T-helper 17 cell (primary cell): Measurements from ENCODE around the gene BICC1. TPM values are rescaled to one million over a fixed set of nuclear protein-coding genes. Genes with fewer than 3 reads are reported as not detected.
"Not testable (repeated sequence)": the region's sequence is repeated elsewhere in the genome, so short reads cannot be mapped to it uniquely, and the experiment has no call there.

Experiments used
- ATAC-seq: fragments of 150-1000 bp; cut with Tn5 transposase; 2 replicates; pipeline ENCODE4 v1.10.0; 2021; ENCODE audit warnings: mild to moderate bottlenecking, moderate library complexity
- DNase-seq, 3 donors: peaks; one replicate each; pipeline versions ENCODE4 v3.0.0 to v3.0.0-alpha.2; 2020 to 2021
- H3K9me3 ChIP-seq: one replicate; pipeline ENCODE4 v1.7.0; 2013; ENCODE audit warnings: low read length, mild to moderate bottlenecking; ENCODE audit not compliant: control insufficient read depth, poor library complexity, severe bottlenecking
- H3K27ac Mint-ChIP-seq: one replicate; pipeline ENCODE4 v1.8.0; 2022; ENCODE audit warnings: mild to moderate bottlenecking, moderate library complexity, mixed read lengths
- H3K27me3 Mint-ChIP-seq: one replicate; pipeline ENCODE4 v1.8.0; 2022; ENCODE audit warnings: mixed read lengths
- H3K36me3 Mint-ChIP-seq: one replicate; pipeline ENCODE4 v1.8.0; 2022; ENCODE audit warnings: low read depth, mixed read lengths
- H3K4me1 Mint-ChIP-seq: one replicate; pipeline ENCODE4 v1.8.0; 2022; ENCODE audit warnings: mild to moderate bottlenecking, mixed read lengths
- H3K4me3 Mint-ChIP-seq: one replicate; pipeline ENCODE4 v1.8.0; 2022; ENCODE audit warnings: mild to moderate bottlenecking, moderate library complexity, mixed read lengths
- total RNA-seq, 4 donors: library from RNA in 2 of 4; stranded (reverse) in 2 of 4; gene quantifications; one replicate each; pipeline ENCODE4 v1.2.3 and lab custom pipeline; 2022 to 2026

BICC1 gene
- total RNA-seq, 2 donors from 2014 or later: not detected

DNA sequence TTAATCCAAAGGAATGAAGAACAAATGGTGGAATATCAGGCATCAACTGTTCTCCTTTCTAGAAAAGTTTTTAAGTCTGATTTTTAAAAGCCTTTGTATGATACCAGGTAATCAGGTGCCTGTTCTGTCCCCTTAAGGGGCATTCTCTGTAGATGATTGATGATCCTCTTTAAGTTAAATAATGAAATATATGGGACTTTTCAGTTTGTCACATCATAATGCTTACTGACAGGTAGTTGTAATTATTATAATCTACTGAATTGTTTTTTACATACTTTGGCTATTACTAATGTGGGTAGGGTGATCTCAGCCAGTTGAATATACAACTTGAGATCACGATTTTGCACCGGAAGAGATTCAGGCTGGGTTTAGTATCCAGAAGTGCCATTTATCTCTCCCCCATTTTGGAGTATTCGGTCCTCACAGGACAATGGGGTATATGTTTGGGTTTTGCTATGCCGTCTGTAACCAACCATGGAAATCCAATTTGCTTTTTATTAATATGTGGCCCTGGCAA, 330.2 kb downstream of the BICC1 start:
- H3K36me3 Mint-ChIP-seq: no peaks in the 10 kb centered on the region
- ATAC-seq (no peak), DNase-seq (no peak)
- peaks cover 22% of the 10 kb centered on the region for H3K27me3 Mint-ChIP-seq
- no peak overlapping the region for H3K4me3 Mint-ChIP-seq
- no peak overlapping the region for H3K27ac Mint-ChIP-seq
- H3K4me1 Mint-ChIP-seq: no peaks in the 10 kb centered on the region
- no peaks in the 10 kb centered on the region for H3K9me3 ChIP-seq

DNA sequence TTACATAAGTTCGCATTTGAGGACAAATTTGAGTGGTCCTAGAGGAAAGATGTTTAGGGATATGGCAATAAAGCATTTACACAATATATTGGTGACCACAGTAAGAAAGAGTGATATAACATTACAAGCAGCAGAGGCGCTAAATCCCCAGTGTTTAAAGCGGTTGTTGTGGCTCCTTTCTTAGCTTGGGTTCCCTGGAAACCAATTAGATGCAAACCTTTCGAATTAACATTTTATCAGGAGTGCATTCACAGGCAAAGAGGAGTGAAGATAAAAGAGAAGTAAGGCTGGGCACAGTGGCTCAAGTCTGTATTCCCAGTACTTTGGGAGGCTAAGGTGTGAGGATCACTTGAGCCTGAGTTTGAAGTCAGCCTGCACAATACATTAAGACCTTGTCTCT, 331.1 kb downstream of the BICC1 start:
- peaks cover 22% of the 10 kb centered on the region for H3K27me3 Mint-ChIP-seq
- no peaks in the 10 kb centered on the region for H3K36me3 Mint-ChIP-seq
- ATAC-seq: no peak
- H3K4me1 Mint-ChIP-seq: no peaks in the 10 kb centered on the region
- H3K27ac Mint-ChIP-seq: no peak overlapping the region
- DNase-seq: no peak
- H3K4me3 Mint-ChIP-seq: no peak overlapping the region
- H3K9me3 ChIP-seq: no peaks in the 10 kb centered on the region

DNA sequence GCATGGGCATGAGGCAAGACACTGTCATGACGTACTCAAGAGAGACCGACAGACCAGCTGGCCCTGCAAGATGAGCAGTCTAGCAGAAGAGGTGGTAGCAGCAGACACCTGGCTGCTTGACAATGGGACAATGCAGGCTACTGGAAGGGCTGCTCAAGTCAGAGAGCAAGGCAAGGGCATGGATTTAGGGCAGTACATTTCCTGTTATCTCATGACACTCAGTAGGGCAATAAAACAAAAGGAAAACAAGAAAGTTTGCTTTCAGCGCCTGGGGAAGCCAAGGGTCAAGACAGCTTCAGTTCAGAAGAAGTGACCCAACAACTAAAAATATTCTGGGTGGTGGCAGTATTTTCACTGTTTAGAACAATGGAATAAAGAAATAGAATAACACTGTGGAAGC, 332.0 kb downstream of the BICC1 start:
- ATAC-seq: no peak
- no peak overlapping the region for H3K27ac Mint-ChIP-seq
- H3K4me1 Mint-ChIP-seq: no peaks in the 10 kb centered on the region
- H3K27me3 Mint-ChIP-seq: peaks cover 22% of the 10 kb centered on the region
- no peaks in the 10 kb centered on the region for H3K9me3 ChIP-seq
- H3K4me3 Mint-ChIP-seq: no peak overlapping the region
- H3K36me3 Mint-ChIP-seq: no peaks in the 10 kb centered on the region
- DNase-seq: no peak

DNA sequence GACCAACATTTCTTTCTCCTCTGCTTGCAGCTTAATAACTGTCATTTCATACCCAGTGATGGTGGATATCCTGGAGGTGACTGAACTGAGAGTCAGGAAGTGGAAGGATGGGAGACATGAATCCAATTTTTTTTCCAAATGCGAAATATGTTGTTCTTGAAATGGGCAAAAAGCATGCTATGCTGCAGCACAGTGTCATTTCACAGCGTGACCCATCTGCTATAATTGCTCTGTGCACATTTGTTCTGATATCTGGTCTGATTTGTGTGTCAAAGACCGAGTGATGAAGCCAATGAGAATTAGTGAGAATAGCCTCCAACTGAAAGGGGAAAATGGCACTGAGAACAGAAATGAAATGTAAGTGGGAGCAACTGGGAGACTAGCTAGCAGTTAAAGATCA, 334.2 kb downstream of the BICC1 start:
- Mint-ChIP-seq H3K27me3 (peaks cover 7% of the 10 kb centered on the region), H3K4me3 (no peak overlapping the region), H3K27ac (no peak overlapping the region), H3K36me3 (no peaks in the 10 kb centered on the region), H3K4me1 (no peaks in the 10 kb centered on the region)
- no peak for ATAC-seq
- no peaks in the 10 kb centered on the region for H3K9me3 ChIP-seq
- DNase-seq: no peak

DNA sequence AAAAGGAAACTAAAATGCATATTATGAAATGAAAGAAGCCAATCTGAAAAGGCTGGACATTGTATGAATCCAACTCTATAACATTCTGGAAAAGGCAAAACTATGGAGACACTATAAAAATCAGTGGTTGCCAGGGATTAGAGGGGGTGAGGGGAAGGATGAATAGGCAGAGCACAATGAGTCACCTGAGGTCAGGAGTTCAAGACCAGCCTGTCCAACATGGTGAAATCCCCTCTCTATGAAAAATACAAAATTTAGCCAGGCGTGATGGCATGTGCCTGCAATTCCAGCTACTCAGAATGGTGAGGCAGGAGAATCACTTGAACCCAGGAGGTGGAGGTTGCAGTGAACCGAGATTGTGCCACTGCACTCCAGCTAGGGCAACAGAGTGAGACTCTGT, 338.9 kb downstream of the BICC1 start:
- H3K9me3 ChIP-seq: no peaks in the 10 kb centered on the region
- no peaks in the 10 kb centered on the region for H3K4me1 Mint-ChIP-seq
- no peak overlapping the region for H3K27ac Mint-ChIP-seq
- no peak overlapping the region for H3K4me3 Mint-ChIP-seq
- H3K27me3 Mint-ChIP-seq: no peaks in the 10 kb centered on the region
- no peak for ATAC-seq
- no peak for DNase-seq
- no peaks in the 10 kb centered on the region for H3K36me3 Mint-ChIP-seq

- DNase-seq: no peak
- no peaks in the 10 kb centered on the region for H3K36me3 Mint-ChIP-seq
- no peaks in the 10 kb centered on the region for H3K27me3 Mint-ChIP-seq
- no peak for ATAC-seq
- no peaks in the 10 kb centered on the region for H3K9me3 ChIP-seq
- no peak overlapping the region for H3K27ac Mint-ChIP-seq
- no peak overlapping the region for H3K4me3 Mint-ChIP-seq
- H3K4me1 Mint-ChIP-seq: no peaks in the 10 kb centered on the region
Observed at GRCh38 chr10:58853668-58854067, 341.0 kb downstream of the BICC1 start.

GRCh38 chr10:58854811-58855210, 342.1 kb downstream of the BICC1 start:
- Mint-ChIP-seq H3K27me3 (no peaks in the 10 kb centered on the region), H3K4me3 (no peak overlapping the region), H3K27ac (no peak overlapping the region), H3K4me1 (no peaks in the 10 kb centered on the region), H3K36me3 (no peaks in the 10 kb centered on the region)
- no peak for DNase-seq
- no peak for ATAC-seq
- no peaks in the 10 kb centered on the region for H3K9me3 ChIP-seq

DNA sequence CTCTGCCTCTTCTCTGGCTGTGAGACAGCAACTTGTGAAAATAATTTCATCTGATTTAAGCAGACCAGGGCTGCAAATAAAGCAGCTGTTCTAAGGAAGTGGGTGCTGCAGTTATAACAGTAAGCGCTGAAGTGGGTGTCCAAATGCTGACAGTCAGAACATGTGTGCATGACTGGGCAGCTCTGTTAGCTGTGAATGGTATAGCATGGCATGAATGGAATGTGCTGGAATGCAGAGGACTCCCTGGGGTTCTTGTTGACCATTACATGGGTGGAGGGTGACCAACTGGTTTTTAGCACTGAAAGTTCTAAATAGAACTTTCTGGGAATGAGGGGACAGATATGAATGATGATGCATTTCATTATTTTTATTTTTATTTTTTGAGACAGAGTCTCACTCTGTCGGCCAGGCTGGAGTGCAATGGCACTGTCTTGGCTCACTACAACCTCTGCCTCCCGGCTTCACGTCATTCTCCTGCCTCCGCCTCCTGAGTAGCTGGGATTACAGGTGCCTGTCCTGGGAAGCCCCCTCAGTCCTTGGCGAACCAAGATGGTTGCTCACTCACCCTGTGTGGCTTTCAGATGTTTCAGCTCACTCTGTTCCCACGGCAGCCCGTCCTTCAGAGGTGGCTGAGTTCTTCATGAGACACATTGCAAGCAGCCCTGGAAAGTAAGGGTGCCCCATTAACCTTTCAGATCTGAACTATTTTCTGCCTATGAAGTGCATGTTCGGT, 344.0 kb downstream of the BICC1 start:
- Mint-ChIP-seq H3K27me3 (no peaks in the 10 kb centered on the region), H3K36me3 (no peaks in the 10 kb centered on the region), H3K4me1 (no peaks in the 10 kb centered on the region), H3K27ac (no peak overlapping the region), H3K4me3 (no peak overlapping the region)
- ATAC-seq (no peak), DNase-seq (no peak)
- H3K9me3 ChIP-seq: no peaks in the 10 kb centered on the region

- no peaks in the 10 kb centered on the region for H3K4me1 Mint-ChIP-seq
- H3K9me3 ChIP-seq: no peaks in the 10 kb centered on the region
- no peaks in the 10 kb centered on the region for H3K36me3 Mint-ChIP-seq
- DNase-seq (no peak), ATAC-seq (no peak)
- no peak overlapping the region for H3K4me3 Mint-ChIP-seq
- H3K27me3 Mint-ChIP-seq: no peaks in the 10 kb centered on the region
- no peak overlapping the region for H3K27ac Mint-ChIP-seq
Observed at GRCh38 chr10:58857251-58857805, 344.7 kb downstream of the BICC1 start.

GRCh38 chr10:58858123-58858522, 345.5 kb downstream of the BICC1 start:
- H3K36me3 Mint-ChIP-seq, H3K4me1 Mint-ChIP-seq, H3K4me3 Mint-ChIP-seq, DNase-seq, ATAC-seq, H3K27me3 Mint-ChIP-seq, H3K9me3 ChIP-seq, H3K27ac Mint-ChIP-seq: not testable (repeated sequence)

DNA sequence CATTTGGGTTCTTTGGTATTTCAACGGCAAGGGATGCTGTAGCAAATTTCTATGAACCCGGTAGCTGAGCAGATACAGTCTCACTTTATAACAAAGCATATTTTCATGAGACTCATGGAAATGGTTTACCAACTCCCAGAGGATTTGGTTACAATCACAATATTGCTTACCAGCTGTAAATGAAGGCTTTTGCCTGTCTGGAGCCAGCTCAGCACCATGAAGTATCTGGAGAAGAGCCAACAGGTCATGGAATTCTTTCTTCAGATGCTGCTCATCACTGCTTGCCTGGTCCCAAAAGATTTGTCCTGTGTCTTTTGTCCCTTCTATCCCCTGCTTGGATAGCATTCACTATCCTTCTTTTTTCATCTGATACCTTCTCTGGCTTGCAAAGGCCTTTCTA, 346.9 kb downstream of the BICC1 start:
- no peaks in the 10 kb centered on the region for H3K9me3 ChIP-seq
- DNase-seq: no peak
- Mint-ChIP-seq H3K4me3 (no peak overlapping the region), H3K4me1 (no peaks in the 10 kb centered on the region), H3K27ac (no peak overlapping the region), H3K27me3 (no peaks in the 10 kb centered on the region), H3K36me3 (no peaks in the 10 kb centered on the region)
- no peak for ATAC-seq

DNA sequence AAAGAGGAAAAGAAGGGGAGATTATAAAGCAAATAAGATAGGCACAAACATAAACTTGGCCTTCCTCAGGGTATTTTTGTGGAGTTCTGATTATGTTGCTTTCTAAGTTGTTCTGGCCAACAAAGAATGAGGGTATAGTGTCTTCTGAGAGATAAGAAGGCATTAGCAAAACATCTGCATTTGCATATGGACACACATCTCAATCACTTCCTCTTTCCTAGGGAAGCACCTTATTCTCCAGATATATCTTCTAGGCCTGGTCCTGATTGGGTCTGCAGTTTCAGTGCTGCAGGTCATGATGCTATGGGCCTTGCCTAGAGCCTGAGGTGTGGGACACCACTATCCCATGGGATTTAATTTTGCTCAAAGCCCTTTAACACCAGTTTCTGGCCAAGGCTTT, 355.0 kb downstream of the BICC1 start:
- Mint-ChIP-seq H3K27ac (no peak overlapping the region), H3K27me3 (peaks cover 12% of the 10 kb centered on the region), H3K4me1 (no peaks in the 10 kb centered on the region), H3K4me3 (no peak overlapping the region), H3K36me3 (peaks cover 3% of the 10 kb centered on the region)
- DNase-seq (no peak), ATAC-seq (no peak)
- H3K9me3 ChIP-seq: no peaks in the 10 kb centered on the region

GRCh38 chr10:58868736-58869435, 356.2 kb downstream of the BICC1 start:
- H3K4me1 Mint-ChIP-seq: no peaks in the 10 kb centered on the region
- DNase-seq (no peak), ATAC-seq (no peak)
- peaks cover 3% of the 10 kb centered on the region for H3K36me3 Mint-ChIP-seq
- peaks cover 12% of the 10 kb centered on the region for H3K27me3 Mint-ChIP-seq
- no peak overlapping the region for H3K4me3 Mint-ChIP-seq
- H3K9me3 ChIP-seq: no peaks in the 10 kb centered on the region
- no peak overlapping the region for H3K27ac Mint-ChIP-seq
